Activated T-cell treated with anti-CD3 and anti-CD28 coated beads, Interleukin-2, amount 50 U/mL, for 4 hours (primary cell): ENCODE results near the gene ZDHHC8. TPM values are rescaled to one million over a fixed set of nuclear protein-coding genes. Genes with fewer than 3 reads are reported as not detected.

Source experiments
- ATAC-seq, 2 donors: fragments of 200-7000 bp; cut with Tn5 transposase; one replicate each; pipeline ENCODE4 v1.10.0; 2021
- DNase-seq: peaks from one replicate; pipeline ENCODE4 v3.0.0-alpha.2; 2020
- H3K27me3 Mint-ChIP-seq: one replicate; pipeline ENCODE4 v1.8.0; 2021; ENCODE audit warnings: low read depth, mixed read lengths
- H3K36me3 Mint-ChIP-seq: one replicate; pipeline ENCODE4 v1.8.0; 2022; ENCODE audit warnings: mixed read lengths; ENCODE audit not compliant: insufficient read depth
- H3K4me1 Mint-ChIP-seq: one replicate; pipeline ENCODE4 v1.8.0; 2021; ENCODE audit warnings: low read depth, mixed read lengths
- H3K4me3 Mint-ChIP-seq: one replicate; pipeline ENCODE4 v1.8.0; 2021; ENCODE audit warnings: mild to moderate bottlenecking, moderate library complexity, mixed read lengths
- H3K9me3 Mint-ChIP-seq: one replicate; pipeline ENCODE4 v1.8.0; 2021; ENCODE audit warnings: mixed read lengths
- total RNA-seq, 3 donors: library from RNA; stranded (reverse); gene quantifications; one replicate each; pipeline ENCODE4 v1.2.1, GENCODE V29; 2021

The ZDHHC8 gene
- total RNA-seq, 3 donors from 2014 or later = 88.2 to 99.5 (median 89.5) TPM

DNA sequence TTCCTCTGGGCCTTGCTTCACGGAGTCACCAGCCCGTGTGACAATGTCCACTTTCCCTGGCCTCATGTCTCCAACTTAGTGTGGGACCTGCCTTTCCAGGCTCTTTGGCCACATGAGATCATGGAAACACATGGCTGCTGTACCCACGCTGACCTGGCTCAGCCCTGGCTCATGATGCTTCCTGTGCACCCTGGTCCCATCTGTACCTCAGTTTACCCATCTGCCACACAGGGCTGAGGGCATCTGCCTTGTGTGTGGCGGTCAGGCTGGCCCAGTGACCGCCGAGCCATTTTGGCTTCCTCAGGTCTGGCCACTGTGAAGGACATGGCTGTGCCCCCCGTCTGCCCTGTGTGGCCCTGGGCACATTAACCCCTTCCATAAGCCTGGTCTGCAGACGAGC is 51.5 kb downstream of the ZDHHC8 start:
- Mint-ChIP-seq H3K4me1 (no peaks in the 10 kb centered on the region), H3K27me3 (peaks cover 1% of the 10 kb centered on the region), H3K36me3 (no peaks in the 10 kb centered on the region), H3K9me3 (no peaks in the 10 kb centered on the region), H3K4me3 (no peak overlapping the region)
- ATAC-seq (no peak), DNase-seq (no peak)

DNA sequence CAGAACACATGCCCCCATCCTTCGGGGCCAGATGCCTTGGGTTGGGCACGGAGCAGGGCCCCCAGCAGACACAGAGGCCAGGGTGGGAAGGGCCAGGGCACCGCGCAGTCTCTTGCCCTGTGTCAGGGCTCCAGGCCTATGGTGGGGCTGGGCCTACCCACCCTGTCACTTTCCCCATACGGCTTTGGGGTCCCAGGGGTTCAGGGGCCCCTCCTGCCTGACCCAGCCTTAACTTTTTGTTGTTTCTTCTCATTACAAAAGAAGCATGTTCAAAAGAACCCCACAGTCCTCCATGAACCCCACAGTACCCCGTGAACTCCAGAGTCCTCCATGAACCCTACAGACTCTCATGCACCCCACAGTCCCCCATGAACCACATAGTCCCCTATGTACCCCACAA is 52.2 kb downstream of the ZDHHC8 start:
- H3K27me3 Mint-ChIP-seq = peaks cover 1% of the 10 kb centered on the region
- H3K4me3 Mint-ChIP-seq = no peak overlapping the region
- no peaks in the 10 kb centered on the region for H3K9me3 Mint-ChIP-seq
- ATAC-seq (no peak), DNase-seq (no peak)
- H3K4me1 Mint-ChIP-seq = no peaks in the 10 kb centered on the region
- no peaks in the 10 kb centered on the region for H3K36me3 Mint-ChIP-seq

DNA sequence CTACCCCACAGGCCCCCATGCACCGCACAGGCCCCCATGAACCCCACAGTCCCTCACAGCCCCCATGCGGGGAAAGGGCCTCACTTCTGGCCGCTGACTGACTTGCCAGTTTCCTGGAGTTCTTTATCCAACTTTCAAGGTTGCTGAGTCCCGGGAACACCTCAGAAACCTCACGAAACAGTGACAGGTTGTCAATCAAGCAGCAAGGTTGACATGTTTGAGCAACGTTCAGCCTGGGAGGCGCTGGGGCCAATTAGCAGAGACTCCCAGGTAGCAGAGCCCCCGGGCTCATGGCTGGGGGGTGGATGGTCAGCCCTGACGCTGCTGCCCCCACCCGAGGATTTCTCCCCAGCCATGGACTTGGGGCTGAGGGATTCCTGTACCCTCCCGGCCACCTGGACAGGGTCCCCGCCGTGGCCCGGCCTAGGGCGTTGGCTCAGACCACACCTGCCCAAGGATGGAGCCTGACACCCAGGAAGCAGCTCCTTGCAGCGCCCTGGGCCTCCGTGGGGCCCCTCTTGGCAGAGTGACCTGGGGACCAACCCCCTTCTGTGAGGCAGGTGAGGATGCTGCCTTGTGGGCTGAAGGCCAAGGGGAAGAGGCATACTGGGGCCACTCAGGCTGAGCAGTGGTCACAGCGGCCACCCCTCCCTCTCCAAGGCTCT is 53.0 kb downstream of the ZDHHC8 start:
- Mint-ChIP-seq H3K9me3 (no peaks in the 10 kb centered on the region), H3K4me3 (no peak overlapping the region), H3K27me3 (peaks cover 1% of the 10 kb centered on the region), H3K4me1 (no peaks in the 10 kb centered on the region), H3K36me3 (no peaks in the 10 kb centered on the region)
- no peak for ATAC-seq
- DNase-seq = no peak

DNA sequence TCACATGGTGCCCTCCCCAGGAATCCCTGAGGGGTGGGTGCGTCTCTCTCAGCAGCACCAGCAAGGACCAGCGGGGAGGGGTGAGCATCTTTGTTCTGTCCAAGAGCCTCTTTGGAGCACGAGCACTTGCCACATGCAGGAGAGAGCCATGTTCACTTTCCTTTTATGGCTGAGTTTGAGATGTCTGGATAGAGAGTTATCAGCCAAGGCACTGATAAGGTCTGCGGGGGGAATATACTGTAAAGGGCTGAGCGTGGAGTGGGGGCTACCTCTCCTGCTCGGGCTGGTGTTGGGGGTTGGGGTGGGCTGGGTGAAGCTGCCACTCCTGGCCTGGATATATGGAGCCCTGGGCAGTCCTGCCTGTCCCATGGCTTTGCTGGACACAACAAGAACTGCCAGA is 54.1 kb downstream of the ZDHHC8 start:
- DNase-seq = no peak
- no peaks in the 10 kb centered on the region for H3K36me3 Mint-ChIP-seq
- ATAC-seq = no peak
- no peaks in the 10 kb centered on the region for H3K4me1 Mint-ChIP-seq
- no peaks in the 10 kb centered on the region for H3K9me3 Mint-ChIP-seq
- H3K4me3 Mint-ChIP-seq = no peak overlapping the region
- peaks cover 1% of the 10 kb centered on the region for H3K27me3 Mint-ChIP-seq

DNA sequence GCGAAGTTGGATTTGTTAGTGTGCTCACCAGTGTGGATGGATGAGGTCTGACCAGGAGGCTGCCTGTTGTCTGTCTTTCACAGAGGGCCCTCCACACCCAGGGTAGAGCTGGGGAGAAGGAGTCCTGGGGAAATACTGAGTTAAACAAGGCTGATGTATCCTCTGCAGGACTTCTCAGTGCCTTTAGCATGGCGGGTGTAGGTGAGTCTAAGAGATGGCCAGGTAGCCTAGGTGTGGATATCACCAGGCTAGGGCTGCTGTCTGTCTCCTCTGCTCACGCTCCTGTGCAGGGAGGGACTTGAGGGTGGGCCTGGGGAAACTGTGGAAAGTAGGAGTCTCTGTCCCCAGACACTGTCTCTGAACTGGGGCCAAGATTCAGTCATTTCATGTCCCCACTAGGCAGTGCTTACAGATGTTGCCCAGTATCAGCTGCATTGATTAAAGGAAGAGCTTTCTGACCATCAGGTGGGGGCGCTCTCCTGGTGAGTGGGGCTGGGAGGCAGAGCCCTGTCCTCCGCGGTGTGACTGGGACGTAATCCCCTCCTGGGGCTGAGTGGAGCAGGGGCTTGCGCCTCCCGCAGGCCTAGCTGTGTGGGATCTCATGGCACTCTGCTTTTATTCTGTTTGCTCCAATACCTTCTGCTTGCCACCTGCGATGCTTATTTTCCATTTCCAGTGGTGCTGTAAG is 54.7 kb downstream of the ZDHHC8 start:
- no peaks in the 10 kb centered on the region for H3K36me3 Mint-ChIP-seq
- H3K27me3 Mint-ChIP-seq = peaks cover 1% of the 10 kb centered on the region
- H3K4me3 Mint-ChIP-seq = no peak overlapping the region
- no peak for ATAC-seq
- no peaks in the 10 kb centered on the region for H3K9me3 Mint-ChIP-seq
- H3K4me1 Mint-ChIP-seq = no peaks in the 10 kb centered on the region
- DNase-seq = no peak

DNA sequence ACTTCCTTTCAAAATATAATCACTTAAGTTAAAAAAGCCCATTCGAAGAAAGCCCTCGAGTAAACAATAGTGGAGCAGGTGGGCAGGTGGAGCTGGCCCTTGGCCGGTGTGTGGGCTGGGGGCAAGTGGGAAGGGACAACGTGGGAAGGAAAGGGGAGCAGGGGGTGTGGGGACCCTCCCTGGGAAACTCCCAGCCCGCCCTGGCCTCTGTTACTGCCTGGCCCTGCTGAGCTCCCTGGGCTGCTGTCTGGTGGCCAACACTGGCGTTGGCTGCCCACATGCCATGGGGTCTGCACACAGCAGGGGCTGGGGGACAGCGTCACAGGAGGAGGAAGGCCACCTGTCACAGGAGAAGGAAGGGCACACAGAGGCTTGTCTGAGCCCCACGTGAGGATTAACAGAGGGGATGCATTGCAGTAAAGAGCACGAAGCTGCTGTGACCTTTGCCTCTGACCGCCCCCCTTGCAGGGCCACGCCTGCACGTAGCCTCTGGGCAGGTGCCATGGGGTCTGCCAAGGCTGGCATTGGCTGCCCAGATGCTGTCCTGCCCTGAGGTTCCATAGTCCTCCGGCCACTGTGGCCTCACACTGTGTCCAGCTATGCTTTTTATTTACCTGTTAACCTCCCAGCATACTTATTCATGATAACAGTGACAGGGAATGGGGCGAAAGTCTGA is 55.4 kb downstream of the ZDHHC8 start:
- Mint-ChIP-seq H3K27me3 (peaks cover 1% of the 10 kb centered on the region), H3K9me3 (no peaks in the 10 kb centered on the region), H3K4me1 (no peaks in the 10 kb centered on the region), H3K4me3 (no peak overlapping the region), H3K36me3 (no peaks in the 10 kb centered on the region)
- DNase-seq (no peak), ATAC-seq (no peak)

DNA sequence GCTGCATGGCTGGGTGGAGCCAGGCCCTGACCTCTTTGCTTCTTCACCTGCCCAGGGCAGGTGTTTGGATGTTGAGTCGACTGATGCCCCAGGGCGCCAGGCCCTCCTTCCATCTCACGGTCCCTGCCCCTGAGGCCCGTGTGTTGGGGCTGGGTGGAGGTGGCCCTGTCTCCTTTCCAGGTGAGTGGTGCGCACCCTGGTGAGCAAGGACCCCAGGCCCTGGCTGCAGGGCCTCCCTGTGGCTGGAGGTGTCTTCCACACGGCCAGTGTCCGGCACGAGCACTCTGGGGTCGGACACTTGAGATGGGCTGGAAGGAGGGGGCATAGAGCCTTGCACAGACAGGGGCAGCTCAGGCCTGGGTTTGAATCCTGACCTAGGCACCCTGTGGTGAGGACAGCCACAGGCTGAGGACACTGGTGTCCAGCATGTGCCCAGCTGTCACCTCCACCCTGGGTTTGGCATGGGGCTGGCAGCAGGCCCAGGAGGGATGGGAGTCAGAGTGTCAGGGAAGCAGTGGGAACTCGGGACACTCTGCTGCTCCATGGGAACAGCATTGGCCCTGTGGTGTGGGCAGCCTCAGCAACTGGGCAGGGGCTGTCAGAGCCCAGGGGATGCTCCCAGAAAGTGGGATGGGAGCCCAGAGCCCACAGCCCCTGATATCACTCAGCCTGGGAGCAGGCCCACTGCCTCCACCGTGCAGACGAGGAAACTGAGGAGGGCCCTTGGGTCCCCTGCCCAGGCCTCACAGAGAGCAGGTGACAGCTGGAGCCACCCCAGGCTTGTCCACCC is 56.4 kb downstream of the ZDHHC8 start:
- H3K27me3 Mint-ChIP-seq = peaks cover 1% of the 10 kb centered on the region
- ATAC-seq = no peak
- DNase-seq = no peak

DNA sequence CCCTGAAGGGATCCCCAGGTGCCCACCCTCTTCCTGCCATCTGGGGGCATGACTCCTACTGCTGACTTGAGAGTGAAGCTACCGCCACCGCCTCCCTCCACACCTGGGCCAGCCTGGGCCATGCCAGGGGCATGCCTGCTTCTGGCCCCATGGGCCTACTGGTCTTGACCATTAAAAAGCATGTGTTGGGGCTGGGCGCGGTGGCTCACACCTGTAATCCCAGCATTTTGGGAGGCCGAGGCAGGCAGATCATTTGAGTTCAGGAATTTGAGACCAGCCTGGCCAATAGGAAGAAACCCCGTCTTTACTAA is 56.9 kb downstream of the ZDHHC8 start:
- no peaks in the 10 kb centered on the region for H3K9me3 Mint-ChIP-seq
- DNase-seq (no peak), ATAC-seq (no peak)
- no peaks in the 10 kb centered on the region for H3K4me1 Mint-ChIP-seq
- H3K27me3 Mint-ChIP-seq = peaks cover 1% of the 10 kb centered on the region
- no peaks in the 10 kb centered on the region for H3K36me3 Mint-ChIP-seq
- no peak overlapping the region for H3K4me3 Mint-ChIP-seq

More for the DNA sequence above, 56.4 kb downstream of the ZDHHC8 start:
- no peaks in the 10 kb centered on the region for H3K4me1 Mint-ChIP-seq
- H3K36me3 Mint-ChIP-seq = no peaks in the 10 kb centered on the region
- H3K4me3 Mint-ChIP-seq = no peak overlapping the region
- no peaks in the 10 kb centered on the region for H3K9me3 Mint-ChIP-seq

DNA sequence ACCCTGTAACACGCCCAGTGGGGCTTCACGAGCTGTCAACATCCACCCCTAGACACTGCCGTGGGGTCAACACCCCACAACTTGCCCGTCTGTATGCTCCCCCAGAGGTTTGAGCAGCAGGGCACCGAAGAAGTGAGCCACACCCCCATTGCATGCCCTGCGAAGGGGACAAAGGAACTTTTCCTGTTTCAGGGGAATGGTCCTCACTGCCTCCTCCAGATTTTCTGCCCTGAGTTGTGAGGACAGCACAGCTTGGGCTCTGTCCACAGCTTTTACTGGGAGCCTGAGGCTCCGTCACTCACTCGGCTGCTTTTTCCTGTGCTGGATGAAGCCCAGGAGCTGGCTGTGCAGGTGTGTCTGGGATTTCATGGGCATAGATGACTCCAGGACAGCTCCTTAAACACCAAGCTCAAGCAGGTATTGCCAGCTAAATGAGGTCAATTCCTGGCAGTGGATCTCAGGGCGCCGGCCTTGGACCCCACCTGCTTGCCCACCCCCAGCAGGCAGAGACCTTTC is 59.5 kb downstream of the ZDHHC8 start:
- ATAC-seq = no peak

DNA sequence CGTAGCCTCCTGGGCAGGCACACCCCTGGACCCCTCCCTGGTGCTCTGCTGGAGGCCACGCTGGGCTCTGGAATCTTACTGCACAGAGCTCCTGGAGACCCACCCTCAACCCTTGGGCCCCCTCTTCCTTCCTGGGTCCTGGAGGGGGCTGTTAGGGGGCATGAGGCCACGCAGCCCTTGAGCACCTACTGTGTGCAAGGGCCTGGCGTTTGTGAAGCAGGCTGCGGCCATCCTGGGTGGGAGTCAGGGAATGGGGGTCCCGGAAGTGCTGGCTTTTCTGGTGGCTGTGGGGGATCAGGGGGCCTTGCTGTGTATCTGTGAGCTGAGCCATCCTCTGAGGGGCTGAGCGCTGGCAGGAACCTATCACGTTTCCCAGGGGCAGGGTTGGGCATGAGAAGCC is 60.2 kb downstream of the ZDHHC8 start:
- Mint-ChIP-seq H3K4me3 (no peak overlapping the region), H3K4me1 (no peaks in the 10 kb centered on the region), H3K9me3 (no peaks in the 10 kb centered on the region), H3K27me3 (no peaks in the 10 kb centered on the region), H3K36me3 (no peaks in the 10 kb centered on the region)
- no peak for ATAC-seq
- DNase-seq = no peak

More for the DNA sequence above, 59.5 kb downstream of the ZDHHC8 start:
- no peaks in the 10 kb centered on the region for H3K4me1 Mint-ChIP-seq
- no peaks in the 10 kb centered on the region for H3K9me3 Mint-ChIP-seq
- H3K27me3 Mint-ChIP-seq = no peaks in the 10 kb centered on the region
- no peak for DNase-seq
- H3K36me3 Mint-ChIP-seq = no peaks in the 10 kb centered on the region
- H3K4me3 Mint-ChIP-seq = no peak overlapping the region

DNA sequence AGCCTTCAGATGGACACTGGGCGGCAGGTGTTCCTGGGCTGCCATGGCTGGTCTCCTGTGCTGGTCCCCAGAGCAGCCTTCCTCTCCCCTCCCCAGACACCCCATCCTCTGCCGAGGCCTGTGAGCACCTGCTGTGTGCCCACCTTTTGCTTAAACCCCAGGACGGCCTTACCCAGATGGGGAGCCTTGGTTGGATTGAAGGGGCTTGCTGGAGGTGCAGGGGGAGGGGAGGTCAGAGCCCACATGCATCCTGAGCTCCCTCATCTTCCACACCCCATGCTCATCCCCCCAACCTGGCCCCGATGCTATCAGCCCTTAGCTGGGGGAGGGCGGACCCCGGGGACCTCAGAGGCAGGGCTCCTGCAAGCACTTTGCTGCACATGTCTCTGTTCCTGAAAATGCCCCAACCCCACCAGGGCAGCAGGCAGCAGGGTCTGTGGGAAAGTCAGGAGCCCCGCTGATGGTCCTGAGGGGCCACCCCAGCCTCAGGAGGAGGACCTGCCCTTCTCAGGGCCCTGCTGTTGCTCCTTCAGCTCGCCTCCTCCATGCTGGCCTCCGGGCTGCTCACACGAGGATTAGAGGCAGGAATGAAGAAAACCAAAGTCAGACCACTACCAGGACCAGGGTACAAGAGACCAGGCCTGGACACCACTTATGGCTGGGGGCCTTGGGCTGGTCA is 60.8 kb downstream of the ZDHHC8 start:
- no peaks in the 10 kb centered on the region for H3K9me3 Mint-ChIP-seq
- H3K27me3 Mint-ChIP-seq = no peaks in the 10 kb centered on the region
- H3K4me3 Mint-ChIP-seq = no peak overlapping the region
- H3K36me3 Mint-ChIP-seq = no peaks in the 10 kb centered on the region
- ATAC-seq (no peak), DNase-seq (no peak)
- H3K4me1 Mint-ChIP-seq = no peaks in the 10 kb centered on the region

DNA sequence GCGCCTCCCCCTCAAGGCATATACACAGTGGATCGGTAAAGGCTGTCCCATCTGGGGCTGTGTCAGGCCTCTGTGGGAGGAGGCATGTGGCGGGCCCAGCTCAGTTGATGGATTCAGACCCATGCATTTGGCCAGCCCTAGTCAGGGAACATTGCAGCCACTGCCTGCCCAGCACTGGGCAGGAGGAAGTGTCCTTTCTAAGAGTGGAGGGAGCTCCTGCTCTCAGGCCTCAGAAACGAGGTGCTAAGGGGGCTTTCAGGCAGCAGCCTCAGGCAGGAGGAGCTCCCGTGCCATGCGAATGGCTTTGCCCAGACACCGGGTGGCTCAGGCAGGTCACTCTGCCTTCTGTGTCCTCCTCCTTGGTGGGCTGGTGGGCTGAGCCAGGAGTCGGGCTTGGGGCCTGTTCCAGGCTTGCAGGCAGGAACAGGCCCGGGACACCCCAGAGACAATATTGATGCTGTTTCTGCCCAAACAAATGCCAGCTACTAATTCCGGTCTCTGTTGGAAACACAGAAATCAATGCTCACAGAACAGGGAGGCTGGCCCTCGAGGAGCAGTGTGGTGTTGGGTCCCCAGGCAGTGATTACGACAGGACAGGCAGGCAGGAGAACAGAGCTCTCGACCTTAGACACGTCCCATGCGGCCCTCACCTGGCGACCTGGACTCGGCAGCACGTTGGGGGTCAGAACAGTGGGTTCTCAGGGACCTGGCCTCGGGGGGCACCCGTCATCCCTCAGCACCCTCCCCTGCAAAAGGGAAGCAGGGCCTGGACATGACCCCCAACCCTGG is 61.6 kb downstream of the ZDHHC8 start:
- H3K4me1 Mint-ChIP-seq = no peaks in the 10 kb centered on the region
- H3K27me3 Mint-ChIP-seq = no peaks in the 10 kb centered on the region
- DNase-seq = no peak
- H3K36me3 Mint-ChIP-seq = no peaks in the 10 kb centered on the region
- ATAC-seq = no peak
- no peak overlapping the region for H3K4me3 Mint-ChIP-seq
- no peaks in the 10 kb centered on the region for H3K9me3 Mint-ChIP-seq

DNA sequence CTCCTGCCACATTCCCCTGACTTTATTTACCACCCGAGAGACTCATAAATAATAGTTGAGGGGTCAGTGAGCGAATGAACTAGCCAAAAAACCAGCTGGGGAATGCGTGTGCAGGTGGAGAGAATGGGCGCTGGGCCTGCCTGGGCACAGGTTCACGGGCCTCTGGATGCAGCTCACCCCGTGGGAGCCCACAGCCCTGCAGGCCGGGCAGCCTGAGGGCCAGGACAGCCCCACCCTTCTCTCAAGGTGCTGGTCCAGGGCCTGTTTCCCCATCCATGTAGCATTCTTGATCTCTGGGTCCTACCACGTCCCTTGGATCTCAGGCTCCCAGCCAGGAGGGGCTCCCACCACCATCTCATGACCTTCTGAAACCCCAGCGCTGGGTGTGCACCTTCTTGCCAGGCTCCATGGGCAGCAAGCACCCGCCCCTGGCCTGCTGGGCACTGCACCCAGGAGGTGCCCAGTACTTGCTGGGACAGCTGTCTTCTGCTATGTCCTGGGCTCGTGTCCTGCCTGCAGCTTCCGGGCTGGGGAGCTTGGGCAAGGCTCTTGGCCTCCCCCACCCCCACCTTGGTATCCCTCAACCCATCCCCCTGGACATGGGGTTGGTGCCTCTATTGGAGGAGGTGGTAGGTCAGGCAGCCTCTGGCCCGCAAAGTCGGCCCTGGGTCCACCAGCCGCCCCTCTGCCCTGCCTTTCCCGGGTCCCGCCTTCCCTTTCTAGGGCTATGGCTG is 62.3 kb downstream of the ZDHHC8 start:
- H3K4me1 Mint-ChIP-seq = no peaks in the 10 kb centered on the region
- DNase-seq (no peak), ATAC-seq (no peak)
- no peaks in the 10 kb centered on the region for H3K27me3 Mint-ChIP-seq
- no peaks in the 10 kb centered on the region for H3K9me3 Mint-ChIP-seq
- no peaks in the 10 kb centered on the region for H3K36me3 Mint-ChIP-seq
- no peak overlapping the region for H3K4me3 Mint-ChIP-seq
